ENCODE data around the gene RALGPS1.

Gene RALGPS1

GRCh38 chr9:127116088-127116726 is 201.6 kb downstream of the RALGPS1 start:
- Histone ChIP-seq H3K27me3 (ENCODE audit: control insufficient read depth, insufficient read depth, low read length) (no peaks in the 10 kb centered on the region), H3K36me3 (ENCODE audit: control insufficient read depth, insufficient read depth, low read length) (no peaks in the 10 kb centered on the region), H3K4me3 (ENCODE audit: low read depth, low read length) (no peak overlapping the region), H3K4me1 (no peaks in the 10 kb centered on the region), H3K9ac (no peak overlapping the region), H3K79me2 (no peaks in the 10 kb centered on the region), H3K27ac (no peak overlapping the region), H2AFZ (no peak overlapping the region), H3K4me2 (ENCODE audit: low read length) (no peak overlapping the region), H3K9me3 (ENCODE audit: control insufficient read depth, low read length) (no peaks in the 10 kb centered on the region)
- no peak for TF ChIP-seq CTCF (IDR thresholded peaks at IDR 0.05)

- Histone ChIP-seq H3K79me2 (no peaks in the 10 kb centered on the region), H3K4me2 (ENCODE audit: low read length) (no peak overlapping the region), H3K27ac (no peak overlapping the region), H3K36me3 (ENCODE audit: control insufficient read depth, insufficient read depth, low read length) (no peaks in the 10 kb centered on the region), H3K4me1 (no peaks in the 10 kb centered on the region), H3K9me3 (ENCODE audit: control insufficient read depth, low read length) (no peaks in the 10 kb centered on the region), H3K27me3 (ENCODE audit: control insufficient read depth, insufficient read depth, low read length) (no peaks in the 10 kb centered on the region), H3K4me3 (ENCODE audit: low read depth, low read length) (no peak overlapping the region), H2AFZ (no peak overlapping the region), H3K9ac (no peak overlapping the region)
- no peak for TF ChIP-seq CTCF (IDR thresholded peaks at IDR 0.05)
Measured at GRCh38 chr9:127116957-127117356, 202.4 kb downstream of the RALGPS1 start.

- no peaks in the 10 kb centered on the region for H3K79me2 ChIP-seq
- no peaks in the 10 kb centered on the region for H3K36me3 ChIP-seq (ENCODE audit: control insufficient read depth, insufficient read depth, low read length)
- H3K27me3 ChIP-seq (ENCODE audit: control insufficient read depth, insufficient read depth, low read length): no peaks in the 10 kb centered on the region
- H3K4me2 ChIP-seq (ENCODE audit: low read length): no peak overlapping the region
- no peak overlapping the region for H3K4me3 ChIP-seq (ENCODE audit: low read depth, low read length)
- no peaks in the 10 kb centered on the region for H3K4me1 ChIP-seq
- no peaks in the 10 kb centered on the region for H3K9me3 ChIP-seq (ENCODE audit: control insufficient read depth, low read length)
- TF ChIP-seq CTCF (IDR thresholded peaks at IDR 0.05): no peak
- no peak overlapping the region for H3K9ac ChIP-seq
- H2AFZ ChIP-seq: no peak overlapping the region
- H3K27ac ChIP-seq: no peak overlapping the region
Measured at GRCh38 chr9:127117801-127118200, 203.2 kb downstream of the RALGPS1 start.

- TF ChIP-seq CTCF (IDR thresholded peaks at IDR 0.05): no peak
- no peaks in the 10 kb centered on the region for H3K36me3 ChIP-seq (ENCODE audit: control insufficient read depth, insufficient read depth, low read length)
- H3K27me3 ChIP-seq (ENCODE audit: control insufficient read depth, insufficient read depth, low read length): no peaks in the 10 kb centered on the region
- no peak overlapping the region for H3K27ac ChIP-seq
- no peak overlapping the region for H2AFZ ChIP-seq
- H3K4me2 ChIP-seq (ENCODE audit: low read length): no peak overlapping the region
- H3K79me2 ChIP-seq: no peaks in the 10 kb centered on the region
- H3K9me3 ChIP-seq (ENCODE audit: control insufficient read depth, low read length): no peaks in the 10 kb centered on the region
- H3K9ac ChIP-seq: no peak overlapping the region
- H3K4me1 ChIP-seq: peaks cover 7% of the 10 kb centered on the region
- H3K4me3 ChIP-seq (ENCODE audit: low read depth, low read length): no peak overlapping the region
Measured at GRCh38 chr9:127118597-127119319, 204.2 kb downstream of the RALGPS1 start.

GRCh38 chr9:127119320-127119709 is 204.7 kb downstream of the RALGPS1 start:
- no peaks in the 10 kb centered on the region for H3K27me3 ChIP-seq (ENCODE audit: control insufficient read depth, insufficient read depth, low read length)
- no peak overlapping the region for H3K4me3 ChIP-seq (ENCODE audit: low read depth, low read length)
- TF ChIP-seq CTCF (IDR thresholded peaks at IDR 0.05): no peak
- H3K36me3 ChIP-seq (ENCODE audit: control insufficient read depth, insufficient read depth, low read length): no peaks in the 10 kb centered on the region
- no peak overlapping the region for H2AFZ ChIP-seq
- peaks cover 7% of the 10 kb centered on the region for H3K4me1 ChIP-seq
- H3K9ac ChIP-seq: no peak overlapping the region
- no peaks in the 10 kb centered on the region for H3K79me2 ChIP-seq
- no peak overlapping the region for H3K27ac ChIP-seq
- no peaks in the 10 kb centered on the region for H3K9me3 ChIP-seq (ENCODE audit: control insufficient read depth, low read length)
- H3K4me2 ChIP-seq (ENCODE audit: low read length): no peak overlapping the region

Measured in parathyroid adenoma (tissue), 2 donors.